Stomach (tissue), 9 donors: ENCODE data around the gene BCAN. TPM values are rescaled to one million over a fixed set of nuclear protein-coding genes. Genes with fewer than 3 reads are reported as not detected.

Source experiments
- DNase-seq, 2 donors: peaks; one replicate each; pipeline versions ENCODE4 v3.0.0 to v3.0.0-alpha.2; 2013 to 2019
- H3K27ac ChIP-seq, 5 donors: fragments of 200-600 bp in 4 of 5; sonication (generic) in 4 of 5; one replicate each; pipeline ENCODE4 v1.5.1; 2013 to 2019; ENCODE audit warnings: mild to moderate bottlenecking in 1 of 5, moderate library complexity in 1 of 5
- H3K27me3 ChIP-seq, 3 donors: fragments of 200-600 bp; sonication (generic); one replicate each; pipeline ENCODE4 v1.5.1; 2017 to 2019; ENCODE audit warnings: mixed run types in 1 of 3
- H3K36me3 ChIP-seq, 4 donors: fragments of 200-600 bp; sonication (generic); 1 replicate in 3 of 4; 2 replicates in 1 of 4; pipeline ENCODE4 v1.5.1; 2016 to 2019
- H3K4me1 ChIP-seq, 4 donors: fragments of 200-600 bp; sonication (generic); one replicate each; pipeline ENCODE4 v1.5.1; 2016 to 2019
- H3K4me3 ChIP-seq, 4 donors: fragments of 200-600 bp; sonication (generic) in 3 of 4; one replicate each; pipeline ENCODE4 v1.5.1; 2016 to 2019; ENCODE audit warnings: mild to moderate bottlenecking in 1 of 4
- H3K9me3 ChIP-seq, 4 donors: fragments of 200-600 bp; sonication (generic); one replicate each; pipeline ENCODE4 v1.5.1; 2016 to 2019
- EP300 ChIP-seq: sonication (generic); formaldehyde crosslinking; IDR thresholded peaks from one replicate; pipeline ENCODE4 v1.6.1; 2017; ENCODE audit warnings: antibody characterized with exemption
- POLR2A ChIP-seq, 4 donors: fragments of 450-650 bp; IDR thresholded peaks; one replicate each; pipeline ENCODE4 v1.6.1; 2016; ENCODE audit warnings: antibody characterized with exemption in 4 of 4, control low read depth in 2 of 4, mild to moderate bottlenecking in 1 of 4, moderate library complexity in 1 of 4
- POLR2AphosphoS5 ChIP-seq, 3 donors: sonication (generic); formaldehyde crosslinking; IDR thresholded peaks; one replicate each; pipeline ENCODE4 v1.6.1; 2016; ENCODE audit warnings: antibody characterized with exemption in 3 of 3
- WGBS, 5 donors: extraction: QIAGEN DNeasy Blood & Tissue Kit in 3 of 5; methylation state at CpG; one replicate each; pipeline versions ENCODE4 v1.1.5 to v1.1.7; 2013 to 2018; 5-methylcytosine and 5-hydroxymethylcytosine counted together
- intact Hi-C: fragments of 100-400 bp; cut with DNase I; formaldehyde crosslinking; loops from one replicate; pipeline ENCODE4 v1.15.1; 2023; ENCODE audit warnings: low total_unique reads
- polyA plus RNA-seq, 3 donors: library from polyadenylated mRNA; stranded (reverse); fragments of 200-250 nt; gene quantifications; one replicate each; pipeline ENCODE4 v1.2.3, GENCODE V29; 2013
- total RNA-seq, 5 donors: library from RNA; depleted of rRNA; stranded (reverse); fragments of >200 nt; gene quantifications; one replicate each; pipeline versions ENCODE4 v1.1.0 to v1.2.3, GENCODE V29; 2014 to 2016
- TF ChIP-seq, protein P1 (sequence below), 7 experiments: fragments of 450-650 bp in 4 of 7; fragments of 200-600 bp in 3 of 7; sonication (generic) in 3 of 7; IDR thresholded peaks; one replicate each; pipeline ENCODE4 v1.5.1; 2016 to 2019; ENCODE audit warnings: antibody characterized with exemption in 7 of 7, control low read depth in 2 of 7, mild to moderate bottlenecking in 1 of 7
- donor health status: healthy with polysubstance abuse.
- donor health status: Bipolar disorder and iron deficiency.
- donor health status: healthy.

BCAN gene
- total and polyA plus RNA-seq, 8 donors, result 0.05 to 39.7 (median 5.7) TPM; not detected in 5

DNA sequence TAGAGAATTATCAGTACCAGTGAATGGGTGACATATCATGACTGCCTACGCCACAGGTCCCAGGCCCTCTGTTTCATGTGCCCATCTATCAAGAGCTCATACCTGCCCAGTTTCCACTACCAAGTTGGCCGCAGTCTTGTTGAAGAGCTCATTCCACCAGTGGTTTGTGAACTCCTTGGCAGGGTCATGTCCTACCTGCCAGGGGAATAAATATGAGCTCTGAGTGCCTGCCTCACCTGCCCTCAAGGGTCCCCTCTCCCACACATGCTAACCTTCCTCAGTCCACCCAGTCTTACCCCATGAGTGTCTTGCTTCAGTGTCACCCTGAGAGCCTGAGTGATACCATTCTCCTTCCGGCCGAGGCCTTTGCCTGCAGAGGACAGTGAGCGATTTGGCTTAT lies 43.8 kb upstream of the BCAN start:
- peaks cover 17 to 62% (median 59%) of the 10 kb centered on the region in 4 donors for H3K36me3 ChIP-seq
- no peaks in the 10 kb centered on the region for H3K9me3 ChIP-seq
- DNase-seq, result no peak
- H3K27ac ChIP-seq, result no peak overlapping the region
- 91 to 97% (median 94%) methylated on average over 4 to 5 of the region's 5 CpGs for WGBS, 5 donors
- TF ChIP-seq EP300 (no peak), POLR2A (IDR thresholded peaks at IDR 0.05) (no peak), POLR2AphosphoS5 (IDR thresholded peaks at IDR 0.05) (no peak)
- TF ChIP-seq, protein P1, sequence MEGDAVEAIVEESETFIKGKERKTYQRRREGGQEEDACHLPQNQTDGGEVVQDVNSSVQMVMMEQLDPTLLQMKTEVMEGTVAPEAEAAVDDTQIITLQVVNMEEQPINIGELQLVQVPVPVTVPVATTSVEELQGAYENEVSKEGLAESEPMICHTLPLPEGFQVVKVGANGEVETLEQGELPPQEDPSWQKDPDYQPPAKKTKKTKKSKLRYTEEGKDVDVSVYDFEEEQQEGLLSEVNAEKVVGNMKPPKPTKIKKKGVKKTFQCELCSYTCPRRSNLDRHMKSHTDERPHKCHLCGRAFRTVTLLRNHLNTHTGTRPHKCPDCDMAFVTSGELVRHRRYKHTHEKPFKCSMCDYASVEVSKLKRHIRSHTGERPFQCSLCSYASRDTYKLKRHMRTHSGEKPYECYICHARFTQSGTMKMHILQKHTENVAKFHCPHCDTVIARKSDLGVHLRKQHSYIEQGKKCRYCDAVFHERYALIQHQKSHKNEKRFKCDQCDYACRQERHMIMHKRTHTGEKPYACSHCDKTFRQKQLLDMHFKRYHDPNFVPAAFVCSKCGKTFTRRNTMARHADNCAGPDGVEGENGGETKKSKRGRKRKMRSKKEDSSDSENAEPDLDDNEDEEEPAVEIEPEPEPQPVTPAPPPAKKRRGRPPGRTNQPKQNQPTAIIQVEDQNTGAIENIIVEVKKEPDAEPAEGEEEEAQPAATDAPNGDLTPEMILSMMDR (IDR thresholded peaks at IDR 0.05), result no peak
- H3K4me1 ChIP-seq, result peaks cover 13 to 30% (median 24%) of the 10 kb centered on the region in 4 donors
- no peak overlapping the region for H3K4me3 ChIP-seq
- intact Hi-C loops, result no loop called here
- H3K27me3 ChIP-seq, result no peaks in the 10 kb centered on the region

DNA sequence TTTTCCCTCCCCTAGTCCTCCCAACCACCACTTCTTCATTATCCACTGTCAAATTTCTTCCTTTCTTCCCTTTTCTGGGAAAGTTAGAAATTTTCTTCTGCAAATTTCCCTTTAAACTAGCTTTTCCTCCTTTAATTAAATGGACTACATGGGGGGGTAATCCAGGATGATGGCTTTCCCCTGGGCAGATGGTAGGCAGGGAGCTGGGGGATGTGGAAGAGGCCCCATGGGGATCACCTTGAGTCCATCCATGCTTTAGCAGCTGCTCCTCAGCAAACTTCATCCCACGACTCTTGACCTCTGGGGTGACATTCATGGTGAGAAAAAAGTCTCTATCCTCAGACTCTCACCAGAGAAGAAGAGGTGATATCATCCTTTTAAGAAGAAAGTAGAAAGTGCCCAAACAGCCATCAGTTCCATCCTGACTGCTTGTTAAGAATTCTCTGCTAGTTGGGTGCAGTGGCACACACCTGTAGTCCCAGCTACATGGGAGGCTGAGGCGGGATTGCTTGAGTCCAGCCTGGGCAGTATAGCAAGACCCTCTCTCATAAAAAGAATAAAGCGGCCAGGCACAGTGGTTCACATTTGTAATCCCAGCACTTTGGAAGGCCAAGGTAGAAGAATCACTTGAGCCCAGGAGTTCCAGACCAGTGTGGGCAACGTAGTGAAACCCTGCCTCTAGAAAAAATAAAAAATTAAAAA lies 43.0 kb upstream of the BCAN start:
- intact Hi-C loops, result no loop called here
- no peaks in the 10 kb centered on the region for H3K9me3 ChIP-seq
- DNase-seq, result no peak
- H3K27ac ChIP-seq, result no peak overlapping the region
- H3K36me3 ChIP-seq, result peaks cover 17 to 54% (median 52%) of the 10 kb centered on the region in 4 donors
- H3K27me3 ChIP-seq, result no peaks in the 10 kb centered on the region
- 82 to 91% (median 91%) methylated on average over 4 of the region's 4 CpGs for WGBS, 5 donors
- peaks cover 13 to 28% (median 23%) of the 10 kb centered on the region in 4 donors for H3K4me1 ChIP-seq
- no peak overlapping the region for H3K4me3 ChIP-seq
- TF ChIP-seq, protein P1 (IDR thresholded peaks at IDR 0.05), result no peak
- no peak for TF ChIP-seq EP300
- no peak for TF ChIP-seq POLR2AphosphoS5 (IDR thresholded peaks at IDR 0.05)
- TF ChIP-seq POLR2A (IDR thresholded peaks at IDR 0.05), result no peak

DNA sequence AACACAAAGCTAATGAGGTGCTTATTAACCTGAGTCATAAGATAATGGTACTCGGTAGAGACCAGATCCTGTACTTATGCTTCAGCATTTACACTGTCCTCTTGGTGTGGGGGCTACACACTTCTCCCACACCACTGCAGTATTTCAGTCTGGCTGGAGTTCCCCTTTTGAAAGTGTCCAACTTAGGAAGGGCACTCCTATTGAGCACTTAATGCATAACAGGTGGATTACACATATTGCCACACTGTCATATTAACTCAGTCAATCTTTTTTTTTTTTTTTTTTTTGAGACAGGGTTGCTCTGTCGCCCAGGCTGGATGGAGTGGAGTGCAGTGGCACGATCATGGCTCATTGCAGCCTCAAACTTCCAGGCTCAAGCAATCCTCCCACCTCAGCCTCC lies 42.1 kb upstream of the BCAN start:
- WGBS, 5 donors, result 41 to 60% (median 49%) methylated on average over 3 of the region's 3 CpGs
- Histone ChIP-seq H3K27ac (no peak overlapping the region), H3K4me3 (no peak overlapping the region), H3K9me3 (no peaks in the 10 kb centered on the region), H3K4me1 (peaks cover 13 to 28% (median 23%) of the 10 kb centered on the region in 4 donors), H3K27me3 (no peaks in the 10 kb centered on the region), H3K36me3 (peaks cover 15 to 45% (median 42%) of the 10 kb centered on the region in 4 donors)
- intact Hi-C loops, result loop anchor here (10.0 kb wide), 1 partner anchor 135 kb away; no protein-coding TSS in a partner anchor
- DNase-seq, result no peak
- TF ChIP-seq POLR2A (IDR thresholded peaks at IDR 0.05) (no peak), POLR2AphosphoS5 (IDR thresholded peaks at IDR 0.05) (no peak), EP300 (no peak)
- TF ChIP-seq, protein P1 (IDR thresholded peaks at IDR 0.05), result peak in 1 of 7 experiments; percentile 13

- DNase-seq, result no peak
- 2 to 3% (median 2%) methylated on average over 13 of the region's 13 CpGs for WGBS, 5 donors
- H3K4me1 ChIP-seq, result peaks cover 13 to 28% (median 23%) of the 10 kb centered on the region in 4 donors
- H3K9me3 ChIP-seq, result no peaks in the 10 kb centered on the region
- peaks cover 12 to 35% (median 33%) of the 10 kb centered on the region in 4 donors for H3K36me3 ChIP-seq
- H3K4me3 ChIP-seq, result peak overlapping the region; percentile 69 to 91 (median 70)
- no peaks in the 10 kb centered on the region for H3K27me3 ChIP-seq
- TF ChIP-seq, protein P1 (IDR thresholded peaks at IDR 0.05), result no peak
- TF ChIP-seq EP300, result no peak
- TF ChIP-seq POLR2AphosphoS5 (IDR thresholded peaks at IDR 0.05), result no peak
- no peak for TF ChIP-seq POLR2A (IDR thresholded peaks at IDR 0.05)
- peak overlapping the region; percentile 66 to 88 (median 76) for H3K27ac ChIP-seq
- intact Hi-C loops, result loop anchor here (10.0 kb wide), 1 partner anchor 136 kb away; no protein-coding TSS in a partner anchor
Observed at GRCh38 chr1:156600733-156601121, 41.2 kb upstream of the BCAN start.
